Globus pallidus (tissue), 1 donor: ENCODE data around the gene MLIP.

ENCODE experiments used
- DNase-seq: peaks from one replicate; pipeline ENCODE4 v3.0.0-alpha.2; 2015; ENCODE audit warnings: low spot score

The MLIP gene

DNA sequence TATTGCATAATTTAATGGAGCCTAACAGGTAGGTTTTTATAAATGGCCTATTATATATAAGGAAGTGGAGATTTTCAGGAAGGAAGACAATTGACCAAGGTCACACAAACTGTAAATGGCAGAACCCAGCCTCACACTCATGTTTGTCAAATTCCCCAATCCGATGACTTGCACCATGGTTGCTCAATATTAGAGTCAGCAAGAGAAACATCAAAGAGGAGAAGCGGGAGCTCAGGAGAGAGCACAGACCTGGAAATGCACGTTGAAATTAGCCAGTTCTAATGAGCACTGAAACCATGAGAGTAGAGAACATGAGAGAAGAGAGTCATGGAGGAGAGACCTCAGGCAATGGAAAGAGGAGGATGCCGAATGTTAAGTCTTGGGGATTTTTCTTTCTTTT is 13.5 kb upstream of the MLIP start:
- DNase-seq, result no peak

DNA sequence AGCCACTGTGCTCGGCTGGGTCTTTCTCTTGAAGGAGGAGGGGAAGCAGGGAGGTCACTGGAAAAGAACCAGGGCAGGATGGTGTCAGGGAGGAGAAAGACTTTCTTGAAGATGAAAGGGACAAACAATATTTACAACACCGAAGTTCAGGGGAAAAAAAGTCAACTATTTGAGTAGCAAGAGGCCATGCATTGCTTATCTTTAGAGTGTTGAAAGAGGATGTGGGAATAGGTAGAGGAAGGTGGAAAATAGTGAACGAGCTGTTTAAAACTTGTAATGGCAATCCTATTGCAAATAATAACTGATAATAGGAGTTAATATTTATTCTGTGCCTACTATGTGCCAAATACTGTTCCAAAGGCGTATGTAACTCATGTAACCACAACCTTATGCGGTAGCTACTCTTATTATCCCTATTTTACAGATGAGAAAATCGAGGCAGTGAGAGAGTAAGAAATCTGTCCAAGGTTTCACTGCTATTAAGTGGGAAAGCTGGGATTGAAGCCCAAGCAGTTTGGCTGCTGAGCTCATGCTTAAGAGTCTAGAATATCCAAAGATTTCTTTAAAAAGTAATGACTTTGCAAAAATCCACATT is 12.7 kb upstream of the MLIP start:
- no peak for DNase-seq

DNA sequence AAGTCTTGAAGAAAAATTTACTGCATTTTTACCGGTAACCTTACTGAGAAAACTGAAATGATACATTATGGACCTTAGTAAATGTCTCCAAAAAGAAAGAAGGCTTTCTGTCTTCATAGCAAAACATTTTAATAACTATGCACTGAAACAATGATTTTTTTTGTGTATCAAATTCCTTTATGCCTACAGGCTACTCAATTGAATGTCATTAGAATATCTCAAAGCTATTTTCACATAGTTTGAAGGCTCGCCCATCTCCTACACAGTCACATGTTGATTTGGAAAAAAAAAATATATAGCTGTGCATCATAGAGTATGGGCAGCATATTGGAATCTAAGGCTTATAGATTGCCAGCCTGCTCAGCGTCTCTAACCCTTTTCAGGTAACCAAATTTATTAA is 12.0 kb upstream of the MLIP start:
- no peak for DNase-seq

DNA sequence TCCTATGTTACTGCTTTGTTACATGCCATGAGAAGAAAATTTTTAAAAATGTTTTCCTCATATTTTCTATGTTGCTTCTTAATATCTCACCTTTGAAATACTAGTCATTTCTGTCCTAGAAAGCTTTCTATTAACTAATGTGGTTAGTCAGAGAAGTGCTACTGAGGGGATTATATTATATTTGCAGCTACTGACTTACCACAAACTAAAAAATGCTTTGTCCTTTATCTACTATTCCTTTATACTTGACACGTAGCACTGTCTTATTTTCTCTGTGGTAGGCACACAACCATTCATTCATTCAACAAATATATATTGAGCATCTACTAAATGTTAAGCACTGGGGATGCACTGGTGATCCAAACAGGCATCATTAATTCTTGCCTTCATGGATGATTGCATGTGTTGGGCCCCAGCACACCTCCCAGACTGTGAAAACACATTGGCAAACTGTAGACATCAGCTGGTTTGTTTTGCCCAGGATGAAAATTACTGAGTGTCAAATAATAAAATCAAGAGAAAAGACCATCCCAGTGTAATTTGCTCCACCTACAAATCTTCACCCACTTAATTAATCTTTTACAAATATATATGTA is 10.7 kb upstream of the MLIP start:
- no peak for DNase-seq

DNA sequence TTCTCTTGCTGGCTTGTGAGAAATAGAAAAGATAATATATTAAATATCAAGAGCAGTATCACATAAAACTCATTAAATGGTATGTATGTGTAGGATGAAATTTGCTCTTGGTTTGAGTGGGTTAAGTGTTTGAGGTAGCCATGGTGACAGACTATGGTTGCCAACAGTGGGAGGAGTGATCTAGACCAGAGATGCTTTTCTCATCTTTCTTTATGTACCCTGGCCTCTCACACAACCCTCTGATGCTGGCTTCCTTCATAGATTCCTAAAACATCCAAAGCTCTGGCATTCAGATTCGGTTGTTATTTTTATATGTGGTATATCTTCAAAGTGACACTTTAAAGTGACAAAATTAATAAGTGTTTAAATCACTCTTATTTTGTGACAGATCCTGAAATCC is 9.0 kb upstream of the MLIP start:
- DNase-seq, result no peak

DNA sequence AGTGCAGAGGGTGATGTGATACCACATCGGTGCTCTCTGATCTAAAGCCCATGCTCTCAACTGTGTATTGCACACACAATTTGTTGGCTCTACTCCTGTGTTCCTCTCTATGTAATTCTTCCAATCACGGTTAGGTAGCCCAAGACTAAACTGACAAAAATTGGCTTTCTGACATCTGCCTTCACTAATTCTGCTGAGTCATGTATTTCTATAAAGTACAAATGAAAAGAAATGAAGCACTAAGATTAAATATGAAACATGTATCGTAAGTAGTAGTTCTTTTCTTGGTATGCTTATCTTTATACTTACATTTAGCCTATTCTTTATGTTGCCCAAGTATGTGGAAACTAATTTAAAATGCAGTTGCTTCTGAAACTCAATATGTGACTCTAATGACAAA is 7.7 kb upstream of the MLIP start:
- no peak for DNase-seq

DNA sequence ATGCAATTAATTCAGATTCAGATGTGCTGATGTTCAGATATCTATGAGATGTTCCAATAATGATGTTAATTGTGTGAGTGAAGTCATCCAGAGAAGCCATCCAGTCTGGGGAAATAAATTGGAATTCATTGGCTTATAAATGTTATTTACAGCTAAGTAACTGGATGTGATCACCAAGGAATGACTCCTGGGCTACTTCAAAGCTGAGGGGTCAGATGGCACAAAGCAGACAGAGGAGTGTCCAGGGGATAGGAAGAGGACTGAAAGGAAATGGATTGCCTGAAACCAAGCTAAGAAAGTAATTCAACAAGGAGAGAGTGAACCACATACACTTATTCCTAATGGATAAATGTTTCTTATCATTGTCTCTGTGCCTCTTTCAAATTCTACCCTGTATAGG is 4.5 kb upstream of the MLIP start:
- no peak for DNase-seq

DNA sequence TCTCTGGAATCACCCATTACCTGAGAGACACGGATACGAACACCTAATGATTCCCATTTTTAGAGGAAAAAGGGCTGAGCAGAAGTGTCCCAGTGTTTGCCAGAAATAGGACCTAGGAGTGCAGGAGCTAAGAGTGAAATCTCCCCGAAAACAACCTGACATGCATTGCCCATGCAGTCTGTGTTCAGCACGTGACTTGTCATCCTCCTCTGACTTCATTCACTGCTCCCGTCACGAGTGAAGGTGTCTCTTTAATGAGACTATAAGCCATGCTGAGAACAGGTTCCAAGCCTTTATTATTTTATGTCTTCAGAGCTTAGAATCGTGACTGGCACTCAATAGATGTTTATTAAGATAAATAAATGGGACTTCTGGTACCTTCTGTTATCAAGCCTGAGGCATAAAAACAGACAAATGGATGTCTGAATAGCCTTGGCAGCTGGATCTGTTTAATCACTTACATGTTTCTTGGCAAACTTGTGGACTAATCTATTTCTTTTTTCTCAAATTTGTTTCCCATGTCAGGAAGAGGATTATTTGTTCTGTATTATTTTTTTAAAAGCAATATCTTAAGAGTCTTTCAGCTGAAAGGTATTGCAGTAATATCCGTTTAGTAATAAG is 3.7 kb upstream of the MLIP start:
- no peak for DNase-seq

DNA sequence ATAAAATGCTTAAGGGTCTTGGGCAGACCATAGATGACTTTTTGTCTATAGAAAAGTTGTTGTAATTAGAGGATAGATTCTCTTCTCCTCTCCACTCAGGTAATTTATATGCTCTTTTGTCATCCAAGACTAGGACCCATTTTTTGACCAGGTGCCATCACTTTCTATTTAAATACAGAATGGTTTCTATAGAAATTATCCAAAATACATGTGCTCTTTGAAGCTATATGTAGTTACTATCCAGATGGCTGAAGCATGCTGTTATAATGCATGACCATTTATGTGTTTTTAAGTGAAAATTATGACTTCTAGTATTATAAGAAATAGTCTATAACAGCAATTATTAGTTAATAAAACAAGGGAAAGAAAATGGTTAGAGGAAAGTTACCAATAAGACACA is 3.0 kb upstream of the MLIP start:
- no peak for DNase-seq

DNA sequence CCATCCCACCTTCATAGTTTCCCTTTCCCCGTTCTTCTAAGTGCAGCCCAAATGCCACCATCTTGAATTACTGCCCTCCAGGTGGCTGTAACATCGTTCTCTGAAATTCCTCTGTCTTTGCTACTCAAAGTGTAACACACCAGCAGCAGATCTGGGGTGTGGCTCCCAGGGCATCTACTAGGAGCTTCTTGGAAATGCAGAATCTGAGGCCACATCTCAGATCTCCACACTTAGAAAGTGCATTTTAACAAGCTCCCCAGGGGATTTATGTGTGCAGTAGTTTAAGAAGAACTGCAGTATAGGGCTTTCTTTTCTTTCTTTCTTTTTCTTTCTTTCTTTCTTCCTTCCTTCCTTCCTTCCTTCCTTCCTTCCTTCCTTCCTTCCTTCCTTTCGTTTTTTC is 1.7 kb upstream of the MLIP start:
- DNase-seq, result no peak

DNA sequence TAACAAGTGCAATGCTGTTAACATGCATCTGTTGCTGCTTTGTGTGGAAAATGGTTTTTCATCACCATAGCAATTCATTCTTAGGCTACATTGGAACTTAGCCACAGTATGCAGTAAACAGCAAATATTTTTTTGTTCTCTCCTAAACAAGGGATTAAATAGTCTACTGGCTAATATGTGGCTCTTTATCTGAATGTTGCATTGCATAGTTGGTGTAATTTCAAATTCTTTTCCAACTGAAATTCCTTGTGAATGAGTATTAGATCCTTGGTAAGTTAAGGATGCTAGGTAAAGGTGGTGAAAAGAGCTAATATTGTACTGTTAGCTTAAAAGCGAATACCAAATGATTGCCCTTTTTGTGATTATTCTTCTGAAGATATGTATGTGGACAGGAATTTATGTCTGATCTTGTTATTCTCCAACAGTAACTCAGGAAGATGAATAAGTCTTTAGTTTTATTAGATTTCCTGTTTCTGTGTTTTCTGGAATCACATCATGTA is 958 bp downstream of the MLIP start:
- no peak for DNase-seq

DNA sequence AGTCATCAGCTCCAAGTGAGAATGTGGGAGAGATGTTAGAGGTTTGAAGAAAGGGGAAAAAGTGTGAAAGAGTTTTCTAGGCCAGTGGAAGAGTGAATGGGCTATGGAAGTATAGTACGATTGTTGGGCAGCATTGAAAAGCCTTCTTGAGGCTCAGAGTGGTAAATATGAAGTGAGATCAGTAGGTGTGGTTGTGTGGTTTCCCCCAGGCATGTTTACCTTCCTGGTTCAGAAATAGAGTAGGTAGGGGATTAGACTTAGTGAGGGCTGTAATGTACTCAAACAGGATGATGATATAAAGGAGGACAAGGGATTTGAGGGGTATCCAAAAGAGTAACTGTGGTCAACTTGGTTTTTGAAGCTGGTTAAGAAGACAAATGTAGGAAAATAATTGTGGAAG is 3.7 kb downstream of the MLIP start:
- no peak for DNase-seq

DNA sequence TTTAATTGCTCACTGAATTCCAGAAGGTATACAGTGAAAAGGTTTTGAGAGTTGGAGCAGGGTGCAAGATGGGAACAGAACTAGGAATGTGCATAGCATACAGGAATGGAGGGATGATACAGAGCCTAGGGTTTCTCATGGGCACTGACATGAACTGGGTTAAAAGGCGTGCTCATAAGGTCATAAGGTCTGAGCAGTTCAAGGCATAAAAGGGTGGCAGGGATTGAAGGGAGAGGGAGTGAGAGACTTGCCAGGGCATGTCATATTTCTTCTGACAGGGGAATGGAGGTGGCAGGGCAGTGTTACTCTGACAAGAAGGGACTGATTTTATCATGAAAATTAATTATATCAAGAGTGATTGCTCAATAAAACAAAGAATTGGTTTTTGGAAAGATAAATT is 4.7 kb downstream of the MLIP start:
- no peak for DNase-seq

DNA sequence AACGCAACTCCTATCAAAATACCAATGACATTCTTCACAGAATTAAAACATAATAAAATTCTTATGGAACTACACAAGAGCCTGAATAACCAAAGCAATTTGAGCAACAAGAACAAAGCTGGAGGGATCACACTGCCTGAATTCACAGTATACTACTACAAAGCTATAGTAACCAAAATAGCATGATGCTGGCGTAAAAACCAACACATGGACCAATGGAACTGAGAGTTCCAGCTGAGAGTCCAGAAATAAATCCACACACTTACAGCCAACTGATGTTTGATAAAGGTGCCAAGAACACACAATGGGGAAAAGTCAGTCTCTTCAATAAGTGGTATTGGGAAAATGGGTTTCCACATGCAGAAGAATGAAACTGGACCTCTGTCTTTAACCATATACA is 6.9 kb downstream of the MLIP start:
- DNase-seq, result no peak

DNA sequence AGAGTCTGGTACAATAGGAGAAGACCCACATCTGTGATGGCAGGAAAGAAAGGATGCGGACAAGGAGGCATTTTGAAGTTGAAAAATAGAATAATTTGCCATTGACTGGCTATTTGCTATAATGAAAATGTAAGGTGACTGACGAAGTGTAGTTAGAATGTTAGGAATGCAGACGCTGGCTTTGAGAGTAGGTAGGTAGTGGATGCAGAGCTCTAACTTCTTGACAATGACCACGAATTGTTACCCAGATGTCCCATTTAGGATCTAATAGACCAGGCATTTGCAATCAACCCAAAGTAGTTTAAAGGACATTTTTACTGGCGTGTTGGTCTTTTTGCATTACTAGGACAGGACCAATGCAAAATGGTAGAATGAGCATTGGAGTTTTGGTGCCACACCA is 14.2 kb downstream of the MLIP start:
- DNase-seq, result no peak

DNA sequence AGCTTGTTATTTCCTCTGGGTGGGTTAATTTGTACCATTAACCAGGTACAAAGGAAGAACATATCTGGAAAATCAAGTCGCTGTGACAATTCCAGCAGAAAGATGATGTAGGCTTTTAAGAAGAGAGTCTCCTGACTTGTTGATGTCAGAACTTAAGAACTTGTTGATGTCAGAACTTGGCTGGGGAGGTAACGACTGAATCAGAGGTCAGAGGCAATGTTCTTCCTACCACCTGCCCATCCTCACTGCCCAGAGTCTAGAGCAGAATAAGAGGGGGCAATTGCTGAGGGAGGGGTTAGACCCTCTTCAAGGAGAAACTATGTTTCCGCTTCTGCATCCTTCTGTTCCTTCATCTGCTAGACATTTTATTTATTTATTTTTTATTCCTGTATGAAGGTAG is 18.9 kb downstream of the MLIP start:
- no peak for DNase-seq

DNA sequence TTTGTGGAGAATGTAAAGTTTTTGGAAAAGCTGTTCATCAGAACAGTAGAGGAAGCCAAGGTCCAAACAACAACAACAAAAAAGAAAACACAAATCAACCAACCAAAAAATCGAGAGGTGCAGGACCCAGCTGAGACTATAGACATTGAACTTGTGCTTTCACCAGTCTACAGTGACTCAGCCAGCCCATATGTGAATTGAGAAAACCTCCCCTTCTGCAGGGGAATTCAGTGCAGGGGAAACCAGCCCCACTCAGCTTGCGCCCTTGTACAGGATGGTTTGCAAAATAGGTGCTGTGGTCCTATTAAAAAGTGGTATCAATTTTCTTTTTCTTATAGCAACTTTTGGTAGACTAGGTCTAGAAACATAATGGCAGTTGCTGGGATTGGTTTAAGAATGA is 21.3 kb downstream of the MLIP start:
- DNase-seq, result no peak

DNA sequence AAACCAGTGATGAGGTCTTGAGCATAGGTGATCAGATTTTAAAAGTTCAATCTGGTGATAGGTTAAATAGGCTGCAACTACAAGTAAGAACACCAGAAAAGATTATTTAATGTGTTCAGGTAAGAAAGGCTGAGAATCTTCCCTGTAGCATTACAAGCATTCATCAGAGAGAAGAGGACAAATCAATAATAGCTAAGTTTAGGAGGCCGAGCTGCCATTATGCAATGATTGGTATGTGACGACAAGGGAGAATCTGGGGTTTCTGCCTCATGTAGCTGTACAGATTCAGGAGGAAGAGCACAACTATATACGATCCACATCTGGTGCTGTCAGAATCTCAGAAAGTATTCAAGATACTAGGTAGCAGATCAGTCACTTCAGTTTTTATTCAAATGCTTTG is 21.9 kb downstream of the MLIP start:
- DNase-seq, result no peak

DNA sequence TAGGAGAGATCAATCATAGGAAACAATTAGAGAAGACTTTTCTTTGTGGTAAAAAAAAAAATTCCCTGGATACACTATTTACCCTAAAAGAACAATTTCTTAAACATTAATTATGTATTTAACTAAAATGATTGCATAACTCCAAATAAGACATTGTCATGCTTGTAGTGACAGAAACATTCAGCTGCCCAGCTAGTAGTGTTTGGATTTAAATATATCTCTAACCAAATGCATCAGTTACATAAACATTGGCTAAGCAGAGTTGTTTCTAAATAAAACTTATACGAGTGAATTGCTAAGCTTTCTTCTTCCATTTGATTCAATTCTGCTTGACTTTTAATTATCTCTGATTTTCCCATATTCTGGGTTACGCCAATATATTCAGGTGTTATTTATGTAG is 23.7 kb downstream of the MLIP start:
- no peak for DNase-seq

DNA sequence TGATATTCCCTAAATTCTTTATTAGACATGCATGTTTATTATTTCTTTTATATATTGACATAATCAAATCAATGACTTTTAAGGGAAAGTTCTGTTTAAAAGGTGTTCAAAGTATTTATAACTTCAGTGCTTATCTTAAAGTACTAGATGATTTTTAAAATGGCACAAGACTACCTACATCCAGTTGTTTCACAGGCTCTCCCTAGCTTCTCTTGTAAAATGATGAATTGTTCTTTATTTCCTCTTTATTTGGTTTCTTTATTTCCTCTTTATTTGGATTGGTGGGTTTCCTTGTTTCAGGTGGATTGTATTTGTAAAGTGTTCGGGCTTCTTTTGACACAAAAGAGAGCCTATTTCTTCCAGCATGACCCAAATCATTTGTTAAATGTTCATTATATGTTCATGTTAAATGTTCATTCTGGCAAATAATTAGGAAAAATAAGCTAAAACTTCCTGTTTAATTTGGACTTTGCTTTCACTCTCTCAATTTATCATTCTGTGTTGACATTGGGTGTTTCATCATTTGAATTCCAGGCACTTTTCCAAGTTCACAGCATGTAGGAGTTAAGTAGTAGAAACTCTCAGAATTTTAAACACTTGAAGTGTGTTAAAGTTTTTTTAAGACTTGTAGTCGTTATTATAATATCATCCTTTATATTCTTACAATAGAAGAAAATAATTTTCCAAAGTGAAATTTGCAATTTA is 24.6 kb downstream of the MLIP start:
- no peak for DNase-seq

DNA sequence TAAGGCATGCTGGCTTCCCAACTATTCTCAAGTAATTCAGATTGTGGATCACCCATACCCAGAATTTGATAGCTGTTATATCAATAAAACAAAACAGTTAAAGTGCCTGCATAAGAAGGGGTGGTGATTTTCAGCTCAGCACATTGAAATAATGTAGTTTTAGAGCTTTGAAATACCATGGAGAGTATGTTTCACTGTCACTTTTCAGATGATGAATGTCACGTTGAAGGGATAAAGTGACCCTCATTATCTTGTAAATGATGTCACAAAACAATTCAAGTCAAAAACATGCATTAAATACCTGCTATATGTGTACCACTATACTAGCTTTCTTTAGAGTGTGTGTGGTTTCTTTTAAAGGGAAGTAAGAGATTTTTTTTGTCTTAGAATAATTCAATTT is 27.6 kb downstream of the MLIP start:
- DNase-seq, result no peak

DNA sequence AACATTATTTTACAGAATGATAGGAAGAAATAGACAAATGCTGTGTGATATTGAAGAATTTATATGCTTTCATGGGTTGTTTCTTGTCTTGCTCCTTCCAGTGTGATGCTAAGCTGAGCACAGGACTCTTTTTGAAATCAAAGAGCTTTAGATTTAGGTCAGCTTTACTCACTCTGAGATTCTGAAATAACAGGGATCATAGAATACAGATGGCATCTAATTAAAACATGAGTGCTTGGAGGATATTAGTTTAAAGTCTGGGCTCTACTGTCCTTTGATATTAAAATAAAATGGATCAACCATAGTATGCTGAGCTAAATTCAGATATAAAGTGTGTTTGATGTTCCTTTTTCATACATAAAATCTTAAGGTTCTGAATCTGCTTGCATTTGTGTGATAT is 29.6 kb downstream of the MLIP start:
- DNase-seq, result no peak

DNA sequence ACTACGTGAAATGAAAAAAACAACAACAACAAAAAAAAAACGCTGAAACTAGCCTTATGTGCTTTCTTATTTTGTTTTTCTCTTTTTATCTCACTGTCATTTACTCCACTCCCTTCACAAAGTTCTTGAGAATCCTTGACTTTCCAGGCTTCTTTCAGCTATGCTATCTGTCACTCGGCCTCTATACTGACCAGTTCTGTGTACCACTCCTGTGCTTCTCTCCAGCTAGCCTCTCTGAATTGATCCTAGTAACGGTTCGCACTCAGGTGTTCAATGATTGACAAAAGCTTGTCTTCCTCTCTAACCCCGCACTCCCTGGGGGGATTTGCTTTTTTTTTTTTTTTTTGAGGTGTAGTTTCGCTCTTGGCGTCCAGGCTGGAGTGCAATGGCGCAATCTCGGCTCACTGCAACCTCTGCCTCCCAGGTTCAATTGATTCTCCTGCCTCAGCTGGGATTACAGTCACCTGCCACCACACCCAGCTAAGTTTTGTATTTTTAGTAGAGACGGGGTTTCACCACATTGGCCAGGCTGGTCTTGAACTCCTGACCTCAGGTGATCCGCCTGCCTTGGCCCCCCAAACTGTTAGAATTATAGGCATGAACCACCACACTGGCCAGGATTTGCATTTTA is 31.8 kb downstream of the MLIP start:
- no peak for DNase-seq
